COLO668 (cell line): Measurements from ENCODE around the gene CCDC183.
"Not testable (repeated sequence)": the region's sequence is repeated elsewhere in the genome, so short reads cannot be mapped to it uniquely, and the experiment has no call there.

Source experiments
- DNase-seq: peaks from one replicate; lab custom pipeline; 2025; ENCODE audit not compliant: unreplicated experiment; lab: John Stamatoyannopoulos, UW

The CCDC183 gene

GRCh38 chr9:136837146-136837855, 41.2 kb downstream of the CCDC183 start:
- no peak for DNase-seq

- DNase-seq: not testable (repeated sequence)
Observed at GRCh38 chr9:136837856-136838277, 41.7 kb downstream of the CCDC183 start.

DNA sequence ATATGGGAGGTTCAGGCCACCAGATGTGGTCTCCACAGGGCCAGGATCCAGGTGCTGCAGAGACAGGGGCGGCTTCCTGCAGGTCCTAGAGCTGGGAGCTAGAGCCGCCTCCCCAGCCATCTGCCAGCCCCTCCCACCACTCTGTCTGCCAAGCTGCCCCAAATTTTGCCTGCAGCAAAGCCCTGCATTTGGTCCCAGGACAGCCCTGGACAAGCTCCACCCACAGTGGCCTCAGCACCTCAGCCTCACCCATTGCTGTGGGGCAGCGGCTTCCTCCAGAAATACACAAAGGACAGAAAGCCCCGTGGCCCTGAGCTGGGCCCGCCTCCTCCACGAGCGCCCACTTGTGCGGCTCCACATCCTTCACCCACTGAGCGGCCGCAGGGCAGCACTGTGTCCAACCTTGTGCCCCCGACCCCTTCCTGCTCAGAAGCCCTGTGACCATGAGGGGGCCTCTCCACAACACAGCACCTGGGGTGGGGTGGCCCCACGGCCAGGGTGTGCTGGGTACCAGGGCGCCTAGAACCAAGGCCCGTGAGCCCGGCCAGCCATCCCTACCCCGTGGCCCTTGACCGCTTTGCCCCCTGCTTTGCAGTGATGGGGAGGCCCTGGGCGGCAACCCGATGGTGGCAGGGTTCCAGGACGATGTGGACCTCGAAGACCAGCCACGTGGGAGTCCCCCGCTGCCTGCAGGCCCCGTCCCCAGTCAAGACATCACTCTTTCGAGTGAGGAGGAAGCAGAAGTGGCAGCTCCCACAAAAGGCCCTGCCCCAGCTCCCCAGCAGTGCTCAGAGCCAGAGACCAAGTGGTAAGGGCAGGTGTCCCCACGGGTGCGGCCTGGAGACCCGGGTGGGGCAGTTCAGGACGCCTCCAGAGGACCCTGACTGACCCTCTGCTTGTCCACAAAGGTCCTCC, 42.4 kb downstream of the CCDC183 start:
- DNase-seq: no peak

DNA sequence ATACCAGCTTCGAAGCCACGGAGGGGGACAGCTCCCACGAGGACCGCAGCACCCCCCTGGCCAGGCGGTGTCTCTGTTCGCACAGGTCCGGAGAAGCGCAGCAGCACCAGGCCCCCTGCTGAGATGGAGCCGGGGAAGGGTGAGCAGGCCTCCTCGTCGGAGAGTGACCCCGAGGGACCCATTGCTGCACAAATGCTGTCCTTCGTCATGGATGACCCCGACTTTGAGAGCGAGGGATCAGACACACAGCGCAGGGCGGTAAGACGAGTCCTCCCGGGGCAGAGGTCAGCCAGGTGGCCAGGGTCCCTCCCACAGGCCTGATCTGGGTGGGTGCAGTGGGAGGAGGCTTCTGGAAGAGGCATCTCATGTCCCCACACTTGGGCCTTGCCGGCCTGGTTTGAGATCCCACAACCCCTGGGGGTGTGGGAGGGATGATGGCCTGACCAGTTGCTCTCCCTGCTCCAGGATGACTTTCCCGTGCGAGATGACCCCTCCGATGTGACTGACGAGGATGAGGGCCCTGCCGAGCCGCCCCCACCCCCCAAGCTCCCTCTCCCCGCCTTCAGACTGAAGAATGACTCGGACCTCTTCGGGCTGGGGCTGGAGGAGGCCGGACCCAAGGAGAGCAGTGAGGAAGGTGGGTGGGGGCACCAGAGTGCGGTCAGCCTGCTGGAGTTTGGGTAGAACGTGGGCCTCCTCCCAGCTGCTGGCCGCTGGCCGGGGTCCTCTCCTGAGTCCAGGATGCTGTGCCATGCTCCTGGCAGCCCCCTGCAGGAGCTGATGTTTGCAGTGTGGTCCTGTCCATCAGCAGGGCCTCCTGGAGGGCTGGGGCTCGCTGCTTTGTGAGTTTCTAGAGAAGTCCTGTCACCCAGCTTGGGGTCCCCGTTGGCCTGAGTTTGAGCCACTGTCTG, 43.3 kb downstream of the CCDC183 start:
- DNase-seq: no peak

DNA sequence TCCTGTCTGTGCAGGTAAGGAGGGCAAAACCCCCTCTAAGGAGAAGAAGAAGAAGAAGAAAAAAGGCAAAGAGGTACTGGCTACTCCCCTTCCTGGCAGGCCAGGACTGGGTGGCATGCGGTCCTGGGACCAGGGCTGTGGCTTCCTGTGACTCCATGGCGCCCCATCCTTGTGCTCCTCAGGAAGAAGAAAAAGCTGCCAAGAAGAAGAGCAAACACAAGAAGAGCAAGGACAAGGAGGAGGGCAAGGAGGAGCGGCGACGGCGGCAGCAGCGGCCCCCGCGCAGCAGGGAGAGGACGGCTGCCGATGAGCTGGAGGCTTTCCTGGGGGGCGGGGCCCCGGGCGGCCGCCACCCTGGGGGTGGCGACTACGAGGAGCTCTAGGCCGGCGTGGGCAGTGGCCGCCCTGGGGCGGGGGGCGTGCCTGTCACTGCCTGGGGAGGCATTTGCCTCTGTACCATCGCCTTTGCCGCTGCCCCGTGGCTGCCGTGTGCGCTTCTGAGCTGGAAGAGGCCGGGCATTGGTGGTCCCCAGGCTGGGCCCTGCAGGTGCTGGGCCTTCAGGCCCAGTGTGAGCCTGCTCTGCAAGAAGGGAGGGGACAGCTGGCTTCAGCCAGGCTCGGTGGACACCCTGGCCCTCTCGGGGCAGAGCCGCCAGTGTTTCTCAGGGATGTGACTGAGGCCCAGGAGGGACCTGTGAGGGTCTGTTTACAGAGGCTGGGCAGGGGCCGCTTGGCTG, 44.2 kb downstream of the CCDC183 start:
- DNase-seq: peak; percentile 68

- DNase-seq: peak; percentile 94
Observed at GRCh38 chr9:136840877-136841645, 44.9 kb downstream of the CCDC183 start.

GRCh38 chr9:136841646-136842379, 45.7 kb downstream of the CCDC183 start:
- DNase-seq: peak; percentile 77

DNA sequence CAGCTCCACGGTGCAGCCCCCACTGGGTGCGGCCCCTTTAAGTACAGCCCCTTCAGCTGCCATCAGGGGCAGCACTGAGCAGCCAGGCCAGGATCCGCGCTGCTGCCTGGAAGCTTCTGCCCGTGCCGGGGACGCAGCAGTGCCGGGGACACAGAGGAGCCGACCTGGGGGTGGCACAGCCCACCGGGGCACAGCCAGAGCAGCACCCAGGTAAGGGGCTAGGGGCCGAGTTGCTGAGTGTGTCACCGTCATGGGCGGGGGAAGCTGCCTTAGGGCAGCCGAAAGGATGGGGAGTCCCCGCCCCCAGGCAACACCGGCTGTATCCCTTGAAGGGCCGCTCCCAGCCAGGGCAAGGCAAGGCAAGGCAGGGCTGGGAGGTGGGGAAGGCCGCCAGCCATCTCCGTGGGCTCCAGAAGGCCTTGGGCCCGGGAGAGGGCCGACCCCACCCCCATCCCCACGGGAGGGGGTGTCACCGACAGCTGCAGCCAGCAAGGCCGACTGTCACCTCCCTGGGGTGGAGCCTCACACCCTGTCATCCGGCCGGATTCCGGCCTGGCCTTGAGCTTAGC, 46.3 kb downstream of the CCDC183 start, which contains the start of gene AJM1:
Gene AJM1 (plus strand): TSS at position 99 of the 569 bp plus-strand sequence. CDS start 1,937 bp downstream, outside the sequence.
- peak; percentile 82 for DNase-seq

- DNase-seq: not testable (repeated sequence)
Observed at GRCh38 chr9:136843159-136843800, 47.1 kb downstream of the CCDC183 start.

- peak; percentile 33 for DNase-seq
Observed at GRCh38 chr9:136843801-136844740, 47.9 kb downstream of the CCDC183 start.

- no peak for DNase-seq
Observed at GRCh38 chr9:136844761-136845464, 48.8 kb downstream of the CCDC183 start.

DNA sequence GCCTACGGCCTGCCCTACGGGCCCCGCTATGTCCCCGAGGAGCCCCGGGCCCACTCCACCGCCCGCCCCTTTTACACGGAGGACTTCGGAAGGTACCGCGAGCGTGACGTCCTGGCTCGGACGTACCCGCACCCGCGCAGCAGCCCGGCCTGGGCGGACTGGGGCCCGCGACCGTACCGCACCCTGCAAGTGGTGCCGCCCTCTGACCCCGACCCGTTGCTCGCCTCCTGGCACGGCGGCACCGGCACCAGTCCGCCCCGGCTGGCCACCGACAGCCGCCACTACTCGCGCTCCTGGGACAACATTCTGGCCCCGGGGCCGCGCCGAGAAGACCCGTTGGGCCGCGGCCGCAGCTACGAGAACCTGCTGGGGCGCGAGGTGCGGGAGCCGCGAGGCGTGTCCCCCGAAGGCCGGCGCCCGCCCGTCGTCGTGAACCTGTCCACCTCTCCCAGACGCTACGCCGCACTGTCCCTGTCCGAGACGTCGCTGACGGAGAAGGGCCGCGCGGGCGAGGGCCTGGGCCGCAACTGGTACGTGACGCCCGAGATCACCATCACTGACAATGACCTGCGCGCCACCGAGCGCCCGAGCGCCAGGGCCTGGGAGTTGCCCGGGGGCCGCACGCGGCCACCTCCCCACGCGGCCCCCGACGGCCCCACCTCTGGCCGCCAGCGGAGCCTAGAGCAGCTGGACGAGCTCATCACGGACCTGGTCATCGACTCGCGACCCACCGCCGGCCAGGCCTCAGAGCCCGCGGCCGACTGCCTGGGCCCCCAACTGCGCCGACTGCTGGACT, 49.5 kb downstream of the CCDC183 start:
- DNase-seq: no peak

GRCh38 chr9:136846376-136847087, 50.4 kb downstream of the CCDC183 start:
- DNase-seq: no peak

GRCh38 chr9:136847088-136847825, 51.1 kb downstream of the CCDC183 start:
- DNase-seq: peak; percentile 32
